ENCODE data around the gene SRRT.

DNA sequence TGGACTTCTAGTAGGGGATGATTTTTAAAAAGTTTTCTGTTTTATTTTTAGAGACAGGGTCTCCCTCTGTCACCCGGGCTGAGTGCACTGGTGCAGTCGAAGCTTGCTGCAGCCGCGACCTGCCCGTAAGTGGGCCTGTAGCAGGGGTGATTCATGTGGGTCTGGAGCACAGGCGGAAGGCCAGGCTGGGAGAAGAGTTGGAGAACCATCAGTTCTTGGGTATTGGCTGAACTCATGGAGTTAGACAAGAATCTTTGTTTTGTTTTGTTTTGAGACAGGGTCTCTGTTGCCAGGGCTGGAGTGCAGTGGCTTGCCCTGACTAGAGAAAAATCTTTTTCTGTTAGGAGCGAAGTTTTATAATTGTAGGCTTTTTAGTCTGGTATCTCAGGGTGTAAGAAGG lies 5.7 kb downstream of the SRRT start:
- TF ChIP-seq, protein P1, sequence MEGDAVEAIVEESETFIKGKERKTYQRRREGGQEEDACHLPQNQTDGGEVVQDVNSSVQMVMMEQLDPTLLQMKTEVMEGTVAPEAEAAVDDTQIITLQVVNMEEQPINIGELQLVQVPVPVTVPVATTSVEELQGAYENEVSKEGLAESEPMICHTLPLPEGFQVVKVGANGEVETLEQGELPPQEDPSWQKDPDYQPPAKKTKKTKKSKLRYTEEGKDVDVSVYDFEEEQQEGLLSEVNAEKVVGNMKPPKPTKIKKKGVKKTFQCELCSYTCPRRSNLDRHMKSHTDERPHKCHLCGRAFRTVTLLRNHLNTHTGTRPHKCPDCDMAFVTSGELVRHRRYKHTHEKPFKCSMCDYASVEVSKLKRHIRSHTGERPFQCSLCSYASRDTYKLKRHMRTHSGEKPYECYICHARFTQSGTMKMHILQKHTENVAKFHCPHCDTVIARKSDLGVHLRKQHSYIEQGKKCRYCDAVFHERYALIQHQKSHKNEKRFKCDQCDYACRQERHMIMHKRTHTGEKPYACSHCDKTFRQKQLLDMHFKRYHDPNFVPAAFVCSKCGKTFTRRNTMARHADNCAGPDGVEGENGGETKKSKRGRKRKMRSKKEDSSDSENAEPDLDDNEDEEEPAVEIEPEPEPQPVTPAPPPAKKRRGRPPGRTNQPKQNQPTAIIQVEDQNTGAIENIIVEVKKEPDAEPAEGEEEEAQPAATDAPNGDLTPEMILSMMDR (IDR thresholded peaks at IDR 0.05) = no peak
- no peak for TF ChIP-seq POLR2A (IDR thresholded peaks at IDR 0.05)

All from tibial nerve (tissue), 3 donors.